Activated CD8-positive, alpha-beta memory T cell treated with anti-CD3 and anti-CD28 coated beads for 48 hours (primary cell): ENCODE measurements around the gene PIP5K1B.

Experiments used
- DNase-seq, 3 experiments: peaks; one replicate each; pipeline ENCODE4 v3.0.0-alpha.2; 2020; ENCODE audit warnings: low read depth in 2 of 3, low spot score in 2 of 3

PIP5K1B gene

DNA sequence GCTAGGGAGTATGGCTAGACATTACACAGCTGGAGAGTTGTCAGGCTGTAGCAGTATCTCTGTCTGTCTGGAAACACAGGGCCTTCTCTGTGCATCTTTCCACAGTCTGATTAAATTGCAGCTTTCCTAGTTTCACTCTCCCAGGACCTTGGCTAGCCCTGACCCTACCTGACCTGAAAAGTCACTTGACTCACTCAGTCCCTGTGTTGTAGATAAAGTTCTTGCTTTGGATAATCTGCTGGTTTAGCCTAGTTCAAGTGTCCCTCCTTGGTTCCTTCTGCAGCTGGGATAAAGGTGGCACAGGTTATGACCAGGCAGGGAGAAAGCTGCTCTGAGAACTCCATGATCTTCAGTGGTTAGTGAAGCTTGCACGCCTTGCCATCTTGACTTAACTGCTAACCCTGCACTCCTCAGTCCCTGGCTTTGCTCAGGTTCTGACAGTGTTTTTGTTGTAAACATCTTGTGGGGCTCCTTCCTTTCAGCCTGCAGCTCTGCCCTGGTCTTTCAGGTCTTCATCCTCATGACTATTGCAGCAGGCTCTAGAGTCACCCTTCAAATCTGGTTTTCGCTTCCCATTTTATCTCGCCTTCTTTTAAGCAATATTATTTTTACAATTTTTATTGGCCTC, 101.0 kb downstream of the PIP5K1B start:
- DNase-seq = no peak

DNA sequence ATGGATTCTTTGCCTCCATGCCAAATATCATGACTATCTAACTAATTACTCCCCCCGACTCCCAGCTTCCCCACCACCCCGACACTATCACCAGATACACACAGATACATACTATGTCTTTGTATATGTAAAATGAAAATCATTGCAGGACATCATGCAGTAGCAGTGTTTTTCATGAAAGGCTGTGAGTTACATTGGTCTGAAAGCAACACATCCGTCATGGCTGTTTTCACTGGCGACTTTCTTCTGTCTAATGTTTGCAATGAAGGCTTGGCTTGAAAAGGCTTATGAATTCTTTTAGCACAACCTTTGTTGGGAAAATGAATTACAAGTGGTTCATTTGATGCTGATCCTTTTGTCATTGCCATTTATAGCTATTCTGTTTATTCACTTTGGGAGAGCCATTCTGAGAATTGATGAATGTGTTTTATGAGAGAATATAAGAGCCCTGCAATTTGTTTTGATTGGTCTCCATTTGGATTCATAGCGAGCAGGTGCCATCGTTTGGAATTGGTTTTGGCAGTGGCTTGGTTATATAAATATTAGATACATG, 103.4 kb downstream of the PIP5K1B start:
- DNase-seq = no peak

GRCh38 chr9:68817079-68817875, 112.2 kb downstream of the PIP5K1B start:
- no peak for DNase-seq

- DNase-seq = no peak
Measured at GRCh38 chr9:68819065-68819464, 114.0 kb downstream of the PIP5K1B start.

GRCh38 chr9:68821911-68822310, 116.9 kb downstream of the PIP5K1B start:
- DNase-seq = no peak

GRCh38 chr9:68822596-68823165, 117.6 kb downstream of the PIP5K1B start:
- DNase-seq = no peak

GRCh38 chr9:68825762-68826472, 120.9 kb downstream of the PIP5K1B start:
- no peak for DNase-seq

DNA sequence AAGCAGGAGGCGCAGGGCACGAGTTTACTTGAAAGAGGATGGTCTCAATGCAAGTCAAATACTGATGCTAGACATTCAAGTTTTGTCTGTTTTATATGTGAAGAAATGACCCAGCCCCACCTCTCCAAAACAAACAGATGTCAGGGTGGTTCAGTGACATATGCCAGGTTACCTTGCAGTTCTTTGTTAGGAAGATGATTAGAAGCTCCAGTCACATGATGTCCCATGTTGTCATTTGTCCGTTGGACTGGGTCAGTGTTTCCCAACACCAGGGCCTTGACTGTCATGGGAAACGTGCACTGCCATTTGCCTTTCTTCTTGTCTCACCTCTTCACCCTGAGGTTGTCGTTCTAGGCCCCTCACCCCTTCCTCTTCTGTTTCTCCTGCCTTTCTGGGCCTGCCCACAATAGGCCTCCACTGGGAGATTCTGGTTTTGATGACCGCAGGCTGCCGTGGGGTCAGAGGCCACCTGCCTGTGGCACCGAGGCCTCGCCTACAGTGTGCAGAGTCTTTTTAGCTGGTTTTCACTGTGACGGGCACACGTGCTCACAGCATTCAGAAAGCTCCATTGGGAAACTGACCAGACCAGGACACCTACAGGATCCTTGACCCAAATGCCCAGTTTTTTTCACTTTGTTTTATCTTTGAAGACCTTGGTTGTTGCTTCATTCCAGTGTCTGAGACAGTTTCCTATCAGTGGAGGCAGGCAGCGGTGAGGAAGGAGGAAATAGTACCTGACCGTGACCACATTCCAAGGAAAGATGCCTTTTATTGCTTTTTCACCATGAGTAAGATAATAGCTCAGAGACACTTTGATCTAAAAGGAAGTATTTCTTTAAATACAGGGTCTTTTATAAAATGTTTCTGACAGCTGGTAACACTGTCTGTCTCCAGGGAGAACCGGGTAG, 123.1 kb downstream of the PIP5K1B start:
- no peak for DNase-seq

- no peak for DNase-seq
Measured at GRCh38 chr9:68832101-68832500, 127.1 kb downstream of the PIP5K1B start.

DNA sequence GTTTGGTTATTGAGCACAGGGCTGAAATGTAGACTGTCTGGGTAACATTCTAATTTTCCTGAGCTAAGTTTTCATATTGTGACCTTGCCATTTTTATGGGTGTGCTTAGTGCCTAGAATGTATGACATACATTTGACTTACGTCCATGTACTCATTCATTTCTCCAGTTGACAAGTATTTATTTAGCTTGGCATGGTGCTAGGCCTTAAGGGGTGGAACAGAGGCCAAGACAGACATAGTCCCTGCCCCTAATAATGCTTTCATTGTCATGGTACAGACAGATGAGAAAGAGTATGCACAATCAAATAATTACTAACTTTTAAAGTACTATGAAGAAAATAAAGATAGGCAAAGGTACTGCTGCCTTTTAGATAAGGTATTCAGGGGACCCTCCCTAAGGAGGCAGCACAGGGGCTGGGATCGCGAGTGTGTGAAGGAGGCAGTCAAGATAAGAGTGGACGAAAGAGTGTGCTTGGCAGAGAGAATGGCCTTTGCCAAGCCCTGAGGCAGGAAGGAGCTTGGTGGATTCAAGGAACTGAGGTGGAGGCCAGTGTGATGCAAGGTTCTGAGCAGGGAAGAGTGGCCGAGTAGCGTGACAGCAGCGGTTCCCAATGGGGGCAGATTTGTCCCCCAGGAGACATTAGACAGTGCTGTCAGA, 128.0 kb downstream of the PIP5K1B start:
- DNase-seq = no peak

GRCh38 chr9:68834931-68835520, 130.0 kb downstream of the PIP5K1B start:
- no peak for DNase-seq

- DNase-seq = no peak
Measured at GRCh38 chr9:68836788-68837187, 131.7 kb downstream of the PIP5K1B start.

DNA sequence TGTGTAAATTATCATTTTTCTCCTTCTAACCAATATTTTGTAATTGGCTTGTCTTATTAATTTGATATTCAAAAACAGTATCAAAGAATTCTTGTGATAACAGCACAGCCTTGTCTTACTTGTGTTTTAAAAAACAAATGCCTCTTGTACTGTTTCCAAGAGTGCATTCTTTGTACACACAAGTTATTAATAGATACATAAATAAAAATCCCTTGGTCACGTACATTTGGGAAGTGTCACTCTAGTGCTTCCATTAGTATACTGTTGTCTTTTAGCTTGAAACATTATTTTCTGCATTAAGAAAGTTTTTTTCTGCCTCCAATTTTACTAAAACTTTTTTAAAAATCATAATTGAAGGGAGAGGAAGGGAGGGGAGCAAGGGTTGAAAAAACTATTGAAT, 133.2 kb downstream of the PIP5K1B start:
- no peak for DNase-seq

DNA sequence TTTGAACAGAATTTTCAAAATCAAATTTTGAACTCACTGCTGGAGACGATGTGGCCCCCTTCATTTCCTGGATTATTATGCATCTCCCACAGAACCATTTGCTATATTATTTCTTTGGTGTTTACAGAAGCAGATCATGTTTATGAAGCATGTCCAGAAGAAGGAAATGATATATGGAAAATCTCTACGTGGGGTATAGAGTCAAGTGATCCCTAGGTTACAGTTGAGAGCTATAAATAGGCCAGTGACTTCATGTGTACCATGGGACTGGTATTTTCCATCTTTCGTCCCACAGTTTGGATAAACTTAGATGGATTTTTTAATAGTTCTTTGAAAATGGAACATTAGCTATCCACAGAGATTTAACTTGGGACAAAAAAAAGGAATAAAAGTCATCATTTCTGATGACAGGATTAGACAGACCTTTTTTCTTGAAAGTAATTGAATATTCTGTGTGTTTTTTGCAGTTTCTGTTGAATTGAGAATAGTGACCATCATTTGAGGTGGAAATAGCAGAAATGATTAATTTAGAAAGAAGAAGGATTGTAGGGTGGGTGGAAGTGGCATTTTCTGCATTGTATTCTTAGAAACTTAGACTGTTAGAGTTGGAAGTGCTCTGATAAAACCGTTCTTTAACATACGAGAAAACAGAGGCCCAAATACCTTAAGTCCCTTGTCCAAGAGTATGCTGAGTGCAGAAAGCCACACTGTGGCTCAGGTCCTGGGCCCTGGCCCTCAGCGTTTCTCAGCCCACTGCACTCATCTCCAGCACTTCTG, 136.4 kb downstream of the PIP5K1B start:
- no peak for DNase-seq

DNA sequence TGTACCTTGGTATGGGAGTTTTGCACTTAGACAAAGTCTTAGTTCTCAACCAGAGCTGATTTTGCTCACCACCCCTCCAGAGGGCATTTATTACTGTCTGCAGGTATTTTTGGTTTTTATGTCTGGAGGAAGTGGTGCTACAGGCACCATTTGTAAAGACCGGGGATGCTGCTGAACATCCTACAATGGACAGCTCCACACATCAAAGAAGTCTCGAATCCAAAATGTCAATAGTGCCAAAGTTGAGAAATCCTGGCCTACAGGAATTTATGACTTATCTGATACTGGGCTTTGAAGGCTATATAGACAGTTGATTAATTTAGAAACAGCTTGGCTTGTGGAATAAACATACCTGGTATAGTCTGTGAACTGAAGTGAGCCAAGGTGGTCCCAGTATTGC, 137.5 kb downstream of the PIP5K1B start:
- no peak for DNase-seq

DNA sequence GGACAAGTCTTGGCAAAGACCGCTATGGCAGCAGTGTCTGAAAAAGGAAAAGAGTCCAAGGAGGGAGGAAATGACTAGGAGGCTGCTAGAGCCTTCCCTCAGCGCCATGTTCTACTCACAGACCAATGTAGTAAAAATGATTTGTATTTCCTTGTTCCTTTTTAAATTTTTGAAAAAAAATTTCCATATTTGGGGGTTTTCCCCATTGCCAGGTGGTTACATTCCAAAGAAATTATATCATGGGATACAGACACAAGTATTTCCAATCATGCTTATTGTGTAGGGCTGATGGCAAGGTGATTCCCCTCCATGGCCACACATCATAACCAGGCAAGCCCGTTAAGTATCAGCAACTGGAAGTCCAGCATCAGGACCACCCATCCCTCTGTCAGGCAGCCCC, 138.2 kb downstream of the PIP5K1B start:
- DNase-seq = no peak

GRCh38 chr9:68844157-68844556, 139.1 kb downstream of the PIP5K1B start:
- DNase-seq = no peak

- peak in 1 of 3 experiments; percentile 5 for DNase-seq
Measured at GRCh38 chr9:68844631-68845612, 139.9 kb downstream of the PIP5K1B start.
